Smooth muscle cell (in vitro differentiated cells): ENCODE data around the gene RPTOR. TPM values are rescaled to one million over a fixed set of nuclear protein-coding genes. Genes with fewer than 3 reads are reported as not detected.

Experiments
- DNase-seq: peaks from one replicate; lab custom pipeline; 2025; ENCODE audit not compliant: unreplicated experiment; lab: John Stamatoyannopoulos, UW
- H2AFZ ChIP-seq: fragments of 200-600 bp; sonication (generic); 2 replicates; pipeline ENCODE4 v1.6.0; 2016; ENCODE audit warnings: antibody characterized with exemption, low read depth, mild to moderate bottlenecking
- H3F3A ChIP-seq: fragments of 200-600 bp; sonication (generic); 2 replicates; pipeline ENCODE4 v1.6.0; 2017; ENCODE audit warnings: antibody characterized with exemption, low read depth
- H3K27ac ChIP-seq: fragments of 200-600 bp; sonication (generic); 2 replicates; pipeline ENCODE4 v1.5.1; 2016; ENCODE audit warnings: low read depth, mild to moderate bottlenecking
- H3K27me3 ChIP-seq: fragments of 200-600 bp; sonication (generic); 2 replicates; pipeline ENCODE4 v1.6.1; 2016; ENCODE audit warnings: low read depth, mild to moderate bottlenecking
- H3K36me3 ChIP-seq: fragments of 200-600 bp; sonication (generic); 2 replicates; pipeline ENCODE4 v1.5.1; 2016; ENCODE audit warnings: low read depth
- H3K4me1 ChIP-seq: fragments of 200-600 bp; sonication (generic); 2 replicates; pipeline ENCODE4 v1.5.1; 2016; ENCODE audit warnings: low read depth
- H3K4me2 ChIP-seq: fragments of 200-600 bp; sonication (generic); 2 replicates; pipeline ENCODE4 v1.6.0; 2016; ENCODE audit warnings: mild to moderate bottlenecking
- H3K4me3 ChIP-seq: fragments of 200-600 bp; sonication (generic); 2 replicates; pipeline ENCODE4 v1.5.1; 2016; ENCODE audit warnings: mild to moderate bottlenecking
- H3K79me2 ChIP-seq: fragments of 200-600 bp; sonication (generic); 2 replicates; pipeline ENCODE4 v1.6.0; 2016; ENCODE audit warnings: low read depth, mild to moderate bottlenecking
- H3K9ac ChIP-seq: fragments of 200-600 bp; sonication (generic); 2 replicates; pipeline ENCODE4 v1.6.0; 2016; ENCODE audit warnings: low read depth
- H3K9me3 ChIP-seq: fragments of 200-600 bp; sonication (generic); replicated peaks from 2 replicates; pipeline ENCODE4 v1.5.1; 2016; ENCODE audit warnings: low read depth
- H4K20me1 ChIP-seq: fragments of 200-600 bp; sonication (generic); 2 replicates; pipeline ENCODE4 v1.6.0; 2016; ENCODE audit warnings: low read depth
- WGBS: methylation state at CpG from one replicate; pipeline ENCODE4 v1.1.7; 2016; ENCODE audit warnings: low lambda C conversion rate; 5-methylcytosine and 5-hydroxymethylcytosine counted together
- polyA plus RNA-seq: library from polyadenylated mRNA; unstranded; fragments of >200 nt; fragmentation: Nextera tagmentation; extraction: Ambion mirVana; gene quantifications from 2 replicates; pipeline ENCODE4 v1.2.1, GENCODE V29; 2016
- total RNA-seq: library from RNA; depleted of rRNA; stranded (reverse); fragments of >200 nt; gene quantifications from 2 replicates; pipeline ENCODE4 v1.2.3, GENCODE V29; 2014
- TF ChIP-seq, protein P1 (sequence below): fragments of 200-600 bp; sonication (generic); IDR thresholded peaks from 2 replicates; pipeline ENCODE4 v1.5.1; 2017; ENCODE audit warnings: borderline replicate concordance, mild to moderate bottlenecking, antibody characterized with exemption; ENCODE audit not compliant: insufficient read depth, poor library complexity, severe bottlenecking

Gene RPTOR
- total and polyA plus RNA-seq, 2 experiments from 2014 or later, result 10.6 to 12.2 TPM

DNA sequence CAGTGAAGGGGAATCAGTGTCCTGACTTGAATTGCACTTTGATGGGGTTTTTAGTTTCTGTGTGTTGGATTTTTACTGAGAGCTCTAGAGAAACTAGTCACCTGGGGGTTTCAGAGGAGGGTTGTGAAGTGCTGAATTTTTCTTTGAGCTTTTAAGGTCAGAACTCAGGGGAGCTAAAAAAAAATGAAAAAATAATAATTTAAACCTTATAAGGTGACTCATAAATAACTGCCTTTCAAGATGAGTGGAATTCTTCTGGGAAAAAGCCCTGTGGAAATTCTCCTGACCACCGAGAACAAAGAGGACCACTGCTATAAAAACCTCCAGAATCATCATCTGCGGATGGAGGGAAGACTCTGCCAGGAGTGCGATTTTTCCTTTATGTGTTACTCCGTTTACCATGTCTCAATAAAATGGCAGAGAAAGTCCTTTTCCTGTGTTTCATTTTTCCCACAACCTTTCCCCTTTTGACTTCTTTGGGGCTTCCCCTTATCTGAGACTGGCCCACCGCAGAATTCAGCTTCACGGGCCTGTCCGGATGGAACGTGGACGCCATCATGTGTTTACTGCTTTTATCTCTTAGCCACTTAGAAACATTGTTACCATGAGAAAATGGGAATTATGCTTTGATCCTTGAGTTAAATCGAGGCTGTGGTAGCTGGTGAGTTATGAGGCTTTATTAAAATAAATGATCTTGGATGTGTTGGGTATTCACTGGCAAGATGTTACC, 39.7 kb downstream of the RPTOR start:
- Histone ChIP-seq H2AFZ (no peak overlapping the region), H3K79me2 (peaks cover 71% of the 10 kb centered on the region), H3K27me3 (no peaks in the 10 kb centered on the region), H3F3A (no peaks in the 10 kb centered on the region), H3K9me3 (no peaks in the 10 kb centered on the region), H3K9ac (no peak overlapping the region), H3K4me2 (no peak overlapping the region), H4K20me1 (peaks cover 82% of the 10 kb centered on the region), H3K27ac (no peak overlapping the region), H3K4me3 (no peak overlapping the region), H3K4me1 (peaks cover 4% of the 10 kb centered on the region), H3K36me3 (no peaks in the 10 kb centered on the region)
- 78% methylated on average over 10 of the region's 10 CpGs for WGBS
- TF ChIP-seq, protein P1, sequence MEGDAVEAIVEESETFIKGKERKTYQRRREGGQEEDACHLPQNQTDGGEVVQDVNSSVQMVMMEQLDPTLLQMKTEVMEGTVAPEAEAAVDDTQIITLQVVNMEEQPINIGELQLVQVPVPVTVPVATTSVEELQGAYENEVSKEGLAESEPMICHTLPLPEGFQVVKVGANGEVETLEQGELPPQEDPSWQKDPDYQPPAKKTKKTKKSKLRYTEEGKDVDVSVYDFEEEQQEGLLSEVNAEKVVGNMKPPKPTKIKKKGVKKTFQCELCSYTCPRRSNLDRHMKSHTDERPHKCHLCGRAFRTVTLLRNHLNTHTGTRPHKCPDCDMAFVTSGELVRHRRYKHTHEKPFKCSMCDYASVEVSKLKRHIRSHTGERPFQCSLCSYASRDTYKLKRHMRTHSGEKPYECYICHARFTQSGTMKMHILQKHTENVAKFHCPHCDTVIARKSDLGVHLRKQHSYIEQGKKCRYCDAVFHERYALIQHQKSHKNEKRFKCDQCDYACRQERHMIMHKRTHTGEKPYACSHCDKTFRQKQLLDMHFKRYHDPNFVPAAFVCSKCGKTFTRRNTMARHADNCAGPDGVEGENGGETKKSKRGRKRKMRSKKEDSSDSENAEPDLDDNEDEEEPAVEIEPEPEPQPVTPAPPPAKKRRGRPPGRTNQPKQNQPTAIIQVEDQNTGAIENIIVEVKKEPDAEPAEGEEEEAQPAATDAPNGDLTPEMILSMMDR, result no peak
- DNase-seq, result no peak

DNA sequence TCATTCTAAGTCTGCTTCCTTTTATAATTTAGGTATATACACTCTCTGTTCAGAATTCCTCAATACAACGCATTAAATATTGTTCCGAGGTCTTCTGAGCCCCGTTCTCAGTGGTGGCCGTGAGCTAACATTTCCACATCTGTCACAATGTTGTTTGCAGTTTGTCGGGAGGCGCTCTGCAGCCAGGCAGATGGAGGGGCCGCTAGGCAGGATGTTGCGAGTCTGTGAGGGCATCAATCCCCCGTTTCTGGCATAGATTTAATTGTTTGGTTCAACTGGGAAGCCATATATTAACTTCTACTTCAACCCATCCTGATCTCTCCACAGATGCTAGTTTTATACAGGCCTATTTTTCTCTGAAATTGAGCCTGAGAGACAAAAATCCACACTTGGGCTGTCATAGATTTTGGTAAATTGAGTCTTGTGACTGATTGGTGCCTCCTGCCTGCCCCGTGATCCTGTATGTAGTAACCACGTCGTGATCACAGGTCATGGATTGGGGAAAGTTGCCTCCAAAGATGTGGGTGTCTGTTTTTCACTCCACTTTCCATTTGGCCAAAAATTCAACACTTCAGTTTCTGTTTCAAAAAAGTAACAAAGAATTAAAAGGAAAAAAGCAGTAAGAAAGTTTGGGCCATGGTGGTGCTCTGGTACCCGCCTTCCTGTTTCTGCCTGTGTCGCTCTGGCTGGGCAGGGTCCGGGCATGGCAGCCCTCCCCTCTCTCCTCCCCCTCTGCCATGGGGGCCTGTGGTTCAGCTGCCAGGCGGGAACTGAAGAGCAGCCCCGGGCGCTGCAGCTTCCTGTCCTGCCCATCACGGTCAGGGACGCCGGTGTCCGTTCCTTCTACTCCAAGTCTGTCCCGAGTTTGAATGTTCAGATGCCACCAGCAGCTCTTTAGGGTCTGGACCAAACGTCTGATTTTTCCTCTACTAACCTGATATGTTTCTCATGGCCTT, 41.5 kb downstream of the RPTOR start:
- Histone ChIP-seq H3K79me2 (peaks cover 77% of the 10 kb centered on the region), H3K9ac (no peak overlapping the region), H3K4me3 (no peak overlapping the region), H3K9me3 (no peaks in the 10 kb centered on the region), H3F3A (no peaks in the 10 kb centered on the region), H3K36me3 (no peaks in the 10 kb centered on the region), H3K27ac (no peak overlapping the region), H3K4me2 (no peak overlapping the region), H4K20me1 (peaks cover 79% of the 10 kb centered on the region), H2AFZ (no peak overlapping the region), H3K4me1 (peaks cover 4% of the 10 kb centered on the region), H3K27me3 (no peaks in the 10 kb centered on the region)
- no peak for DNase-seq
- 91% methylated on average over 24 of the region's 24 CpGs for WGBS
- TF ChIP-seq, protein P1, result no peak

DNA sequence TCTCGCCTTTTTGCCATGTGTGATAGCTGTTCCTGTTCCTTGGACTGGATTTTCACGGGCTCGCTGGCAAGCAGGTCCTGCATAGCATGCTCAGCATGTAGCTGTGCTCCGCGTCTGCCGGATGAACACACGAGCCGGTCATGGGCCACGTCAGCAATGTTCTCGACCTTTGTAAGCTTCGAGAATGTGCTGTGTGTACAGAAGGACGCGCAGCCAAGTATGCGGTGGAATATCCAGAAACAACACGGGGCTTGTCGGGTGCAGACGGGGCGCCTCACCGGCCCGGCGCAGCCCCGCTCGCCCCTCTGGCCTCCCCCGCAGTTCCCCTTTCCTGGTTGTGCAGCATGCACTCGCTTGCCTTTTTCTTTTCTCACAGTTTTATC, 42.2 kb downstream of the RPTOR start:
- no peak for DNase-seq
- H3K9me3 ChIP-seq, result no peaks in the 10 kb centered on the region
- no peaks in the 10 kb centered on the region for H3F3A ChIP-seq
- TF ChIP-seq, protein P1, result no peak
- no peak overlapping the region for H3K4me3 ChIP-seq
- no peaks in the 10 kb centered on the region for H3K27me3 ChIP-seq
- no peak overlapping the region for H3K4me2 ChIP-seq
- peaks cover 4% of the 10 kb centered on the region for H3K4me1 ChIP-seq
- H3K79me2 ChIP-seq, result peaks cover 82% of the 10 kb centered on the region
- no peaks in the 10 kb centered on the region for H3K36me3 ChIP-seq
- no peak overlapping the region for H2AFZ ChIP-seq
- peaks cover 79% of the 10 kb centered on the region for H4K20me1 ChIP-seq
- no peak overlapping the region for H3K27ac ChIP-seq
- no peak overlapping the region for H3K9ac ChIP-seq
- WGBS, result 99% methylated on average over 25 of the region's 25 CpGs
